DMS153 (cell line): Measurements from ENCODE around the gene E2F3.
"Not testable (repeated sequence)": the region's sequence is repeated elsewhere in the genome, so short reads cannot be mapped to it uniquely, and the experiment has no call there.

Experiments used
- DNase-seq: peaks from one replicate; lab custom pipeline; 2025; lab: John Stamatoyannopoulos, UW

The E2F3 gene

DNA sequence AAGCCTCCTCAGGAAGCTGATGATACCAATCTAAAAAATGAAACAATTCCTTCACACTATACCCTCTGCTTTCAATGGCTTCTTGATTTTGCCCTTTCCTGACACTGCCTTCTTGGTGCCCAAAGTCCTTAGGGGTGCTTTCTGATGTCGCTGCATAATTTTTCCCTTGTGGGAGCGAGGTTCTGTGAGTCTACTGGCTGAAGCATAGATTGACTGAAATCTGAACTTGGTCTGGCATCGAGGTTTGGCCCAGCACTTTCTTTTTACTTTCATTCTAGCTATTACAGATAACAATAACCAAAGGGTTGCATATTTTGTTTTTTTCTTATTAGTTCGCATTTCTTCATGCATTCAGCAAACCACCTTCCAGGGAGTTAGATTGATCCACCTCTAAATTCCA, 65.8 kb downstream of the E2F3 start:
- DNase-seq: no peak

DNA sequence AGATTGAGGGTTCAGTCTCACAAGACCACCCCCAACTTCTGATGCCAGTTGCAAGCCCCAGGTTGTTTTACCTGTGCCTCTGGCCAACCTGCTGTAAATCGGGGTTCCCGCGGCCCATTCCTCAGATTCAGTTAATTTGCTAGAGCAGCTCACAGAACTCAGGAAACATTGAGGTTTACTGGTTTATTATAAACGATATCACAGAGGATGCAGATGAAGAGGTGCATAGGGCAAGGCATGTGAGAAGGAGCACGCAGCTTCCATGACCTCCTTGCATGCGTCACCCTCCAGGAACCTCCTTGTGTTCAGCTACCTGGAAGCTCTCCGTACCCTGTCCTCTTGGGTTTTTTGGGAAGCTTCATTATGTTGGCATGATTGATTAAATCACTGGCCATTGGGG, 66.5 kb downstream of the E2F3 start:
- DNase-seq: no peak

DNA sequence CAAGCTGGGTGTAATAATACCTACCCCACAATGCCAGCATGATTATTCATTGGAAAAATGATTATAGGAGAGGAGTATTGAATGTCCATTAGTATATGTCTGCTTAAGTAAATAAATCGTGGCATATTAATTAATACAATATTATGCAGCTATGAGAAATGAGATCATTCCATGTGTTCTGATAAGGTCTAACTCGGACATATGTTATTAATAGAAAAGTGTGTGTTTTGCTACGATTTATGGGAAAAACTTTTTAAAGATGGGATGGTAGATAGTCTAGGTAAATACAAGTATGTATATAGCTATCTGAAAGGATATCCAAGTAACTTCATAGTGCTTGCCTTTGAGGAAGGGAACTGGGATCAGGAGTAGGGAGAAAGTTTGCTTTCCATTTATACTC, 71.1 kb downstream of the E2F3 start:
- no peak for DNase-seq

DNA sequence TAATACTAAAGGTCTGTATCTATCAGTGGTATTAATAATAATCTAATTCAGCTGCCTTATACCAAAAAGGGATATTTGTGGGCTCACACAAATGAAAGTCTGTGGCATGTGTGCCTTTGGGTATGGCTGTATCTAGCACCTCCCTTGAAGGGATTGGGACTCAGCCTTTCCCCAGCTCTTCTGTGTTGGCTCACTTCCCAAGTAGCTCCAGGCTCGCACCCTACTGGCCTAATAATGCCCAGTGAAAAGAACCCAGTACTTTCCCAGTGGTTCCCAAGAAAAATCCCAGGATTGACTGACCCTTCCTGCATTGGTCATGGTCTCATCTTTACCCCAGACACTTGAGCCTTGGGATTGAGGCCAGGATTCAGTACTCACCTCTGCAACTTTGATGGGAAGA, 71.8 kb downstream of the E2F3 start:
- DNase-seq: no peak

DNA sequence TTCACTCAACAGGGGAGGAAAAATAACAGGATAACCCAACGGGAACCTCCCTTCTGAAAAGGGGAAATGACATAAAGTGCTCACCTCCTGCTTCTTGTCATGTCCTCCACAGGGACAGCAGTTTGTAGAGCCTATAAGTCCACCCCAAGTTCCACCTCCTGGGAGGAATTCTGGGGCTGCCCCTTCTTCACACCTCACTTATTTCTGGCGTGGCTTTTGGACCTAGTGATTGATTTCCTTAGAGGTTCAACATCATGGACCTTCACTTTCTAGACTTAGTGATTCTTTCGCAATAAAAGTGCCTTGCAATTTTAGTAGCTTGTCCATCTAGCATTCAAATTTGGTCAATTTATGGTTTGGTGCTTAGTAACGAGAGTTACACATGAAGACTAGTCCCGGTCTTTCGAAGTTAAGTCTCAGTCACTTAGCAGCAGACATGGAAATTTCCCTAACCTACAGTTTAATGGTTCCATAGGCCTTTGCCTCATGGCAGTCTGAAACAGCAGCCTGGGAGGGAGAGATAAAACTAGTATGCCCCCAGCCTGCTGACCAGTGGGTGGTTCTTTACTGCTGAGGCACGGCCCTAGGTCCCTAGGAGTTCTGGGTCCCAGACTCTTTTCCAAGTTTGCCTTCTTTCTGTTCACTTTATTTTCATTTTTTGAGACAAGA, 73.3 kb downstream of the E2F3 start:
- DNase-seq: no peak

DNA sequence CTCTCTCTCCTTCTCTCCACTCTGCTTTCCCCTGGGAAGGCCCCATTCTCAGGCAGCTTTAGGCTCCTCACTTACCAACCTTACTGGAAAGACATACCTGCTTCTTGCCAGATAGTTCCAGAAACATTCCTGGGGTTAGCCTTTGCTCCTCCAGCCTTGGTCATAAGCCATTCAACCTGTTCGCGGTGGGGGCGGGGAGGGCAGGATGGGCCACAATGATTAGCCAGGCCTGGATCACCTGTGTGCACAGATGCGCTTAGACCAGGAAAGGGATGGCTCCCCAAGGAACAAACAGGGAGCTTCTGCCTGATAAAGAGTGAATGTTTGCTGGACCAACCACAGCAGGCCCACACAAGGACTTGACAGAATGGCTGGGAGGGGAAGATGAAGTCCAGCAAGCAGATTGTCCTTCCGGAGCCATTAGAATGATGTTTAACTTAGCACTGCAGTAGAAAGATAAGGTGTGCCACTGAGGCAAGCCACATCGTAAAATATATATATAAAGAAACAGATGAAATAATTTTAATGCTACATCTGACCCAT, 74.9 kb downstream of the E2F3 start:
- DNase-seq: no peak

DNA sequence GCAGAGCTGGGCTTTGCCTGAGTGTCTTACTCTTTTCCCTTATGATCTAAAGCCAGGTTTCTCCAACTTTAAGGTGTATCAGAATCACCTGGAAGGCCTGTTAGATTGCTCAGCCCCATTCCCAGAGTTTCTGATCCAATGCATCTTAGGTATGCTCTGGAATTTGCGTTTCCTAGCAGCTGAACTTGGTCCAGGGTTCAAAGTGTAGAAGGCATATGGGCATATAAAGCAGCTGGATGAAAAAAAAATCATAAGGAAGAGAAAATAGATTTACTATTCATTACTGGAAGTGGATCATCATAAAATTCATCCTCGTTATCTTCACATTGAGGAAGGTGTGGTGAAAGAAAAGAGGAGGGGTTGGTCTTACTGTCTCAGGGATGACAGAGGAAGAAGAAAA, 75.8 kb downstream of the E2F3 start:
- no peak for DNase-seq

DNA sequence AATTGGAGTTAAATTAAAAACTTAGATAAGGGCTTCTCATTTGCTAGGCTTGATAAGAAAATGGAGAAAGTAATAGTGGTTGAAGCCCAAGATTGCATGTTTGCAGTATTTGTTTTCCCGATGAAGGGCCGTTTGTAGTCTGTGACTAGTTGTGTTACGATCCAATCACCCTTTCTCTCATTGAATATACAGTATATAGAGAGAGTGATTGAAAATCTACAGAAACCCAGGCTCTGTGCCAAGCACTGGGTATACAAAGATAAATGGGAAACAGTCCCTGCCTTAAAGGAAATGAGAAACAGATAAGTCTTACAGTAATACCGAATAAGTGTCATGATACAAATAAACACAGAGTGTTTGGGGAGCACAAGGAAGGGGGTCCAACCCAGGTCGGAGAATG, 77.4 kb downstream of the E2F3 start:
- peak; percentile 13 for DNase-seq

DNA sequence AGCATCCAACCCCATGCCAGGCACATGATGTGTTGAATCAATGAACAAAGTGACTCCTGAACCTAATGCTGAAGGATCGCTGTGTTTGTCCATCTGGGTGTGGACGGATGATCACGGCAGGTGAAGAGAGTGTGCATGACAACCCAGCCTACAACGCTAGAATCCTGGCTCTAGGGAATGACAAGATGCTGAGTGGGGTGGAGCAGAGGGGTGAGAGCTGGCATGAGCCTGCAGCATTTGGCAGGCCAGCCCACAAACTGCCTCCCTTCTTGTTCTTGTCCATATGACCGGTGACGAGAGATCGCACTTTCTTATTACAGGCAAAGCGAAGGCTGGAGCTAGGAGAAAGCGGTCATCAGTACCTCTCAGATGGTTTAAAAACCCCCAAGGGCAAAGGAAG, 77.8 kb downstream of the E2F3 start:
- DNase-seq: no peak

DNA sequence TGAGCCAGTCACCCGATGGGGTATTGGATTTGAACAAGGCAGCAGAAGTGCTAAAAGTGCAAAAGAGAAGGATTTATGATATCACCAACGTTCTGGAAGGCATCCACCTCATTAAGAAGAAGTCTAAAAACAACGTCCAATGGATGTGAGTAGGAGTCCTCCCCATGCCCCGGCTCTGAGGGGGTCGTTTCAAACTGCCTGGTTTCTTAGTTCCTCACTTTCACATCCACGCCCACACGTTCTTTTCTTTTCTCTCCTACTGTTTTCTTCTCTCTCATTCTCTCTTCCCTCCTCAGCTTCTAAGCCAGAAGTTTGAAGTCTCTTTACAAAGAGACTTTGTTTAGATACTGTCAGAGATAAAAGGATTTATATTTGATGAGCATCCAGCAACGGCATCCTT, 79.6 kb downstream of the E2F3 start:
- DNase-seq: no peak

DNA sequence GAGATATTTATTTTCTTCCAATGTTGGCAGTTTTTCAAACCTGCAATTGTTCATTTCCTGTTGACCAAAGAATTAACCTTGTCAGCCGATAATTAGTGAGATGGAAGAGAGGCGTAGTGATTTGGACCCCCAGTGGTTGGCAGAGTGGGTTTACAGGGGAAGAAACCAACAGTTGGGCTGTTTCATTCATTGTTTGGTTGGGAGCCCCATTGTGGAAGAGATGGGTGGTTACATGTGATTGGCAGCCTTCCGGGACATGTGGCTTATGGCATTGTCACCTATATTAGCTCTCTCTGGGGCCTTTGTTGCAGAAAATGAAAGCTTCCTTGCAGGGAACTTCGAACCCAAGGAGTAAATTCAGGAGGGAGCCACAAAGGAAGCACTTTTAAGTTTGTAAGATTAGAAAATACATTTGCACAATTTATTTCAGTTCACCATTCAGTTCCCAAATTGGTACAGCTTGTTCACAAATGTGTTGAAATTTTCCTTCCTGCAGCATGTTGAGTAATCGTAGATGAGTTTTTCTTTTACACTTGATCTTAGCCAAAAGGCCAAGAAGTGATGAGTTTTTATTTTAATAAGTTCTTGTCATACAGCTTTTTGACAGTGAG, 82.3 kb downstream of the E2F3 start:
- no peak for DNase-seq

DNA sequence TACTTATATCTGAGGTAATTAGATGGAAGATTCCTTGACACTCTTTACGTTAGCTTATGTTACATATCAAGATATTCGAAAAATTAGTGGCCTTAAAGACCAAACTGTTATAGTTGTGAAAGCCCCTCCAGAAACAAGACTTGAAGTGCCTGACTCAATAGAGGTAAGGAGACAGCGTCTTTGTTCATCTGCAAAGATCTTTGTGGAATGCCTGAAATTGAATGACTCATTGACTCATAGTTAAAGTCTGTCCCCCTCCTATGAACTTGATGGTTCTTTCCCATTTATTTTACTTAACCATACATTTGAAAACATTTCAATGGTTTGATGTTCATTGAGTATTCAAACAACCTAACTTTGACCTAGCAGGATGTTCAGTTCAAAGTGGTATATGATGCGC, 85.0 kb downstream of the E2F3 start:
- no peak for DNase-seq

DNA sequence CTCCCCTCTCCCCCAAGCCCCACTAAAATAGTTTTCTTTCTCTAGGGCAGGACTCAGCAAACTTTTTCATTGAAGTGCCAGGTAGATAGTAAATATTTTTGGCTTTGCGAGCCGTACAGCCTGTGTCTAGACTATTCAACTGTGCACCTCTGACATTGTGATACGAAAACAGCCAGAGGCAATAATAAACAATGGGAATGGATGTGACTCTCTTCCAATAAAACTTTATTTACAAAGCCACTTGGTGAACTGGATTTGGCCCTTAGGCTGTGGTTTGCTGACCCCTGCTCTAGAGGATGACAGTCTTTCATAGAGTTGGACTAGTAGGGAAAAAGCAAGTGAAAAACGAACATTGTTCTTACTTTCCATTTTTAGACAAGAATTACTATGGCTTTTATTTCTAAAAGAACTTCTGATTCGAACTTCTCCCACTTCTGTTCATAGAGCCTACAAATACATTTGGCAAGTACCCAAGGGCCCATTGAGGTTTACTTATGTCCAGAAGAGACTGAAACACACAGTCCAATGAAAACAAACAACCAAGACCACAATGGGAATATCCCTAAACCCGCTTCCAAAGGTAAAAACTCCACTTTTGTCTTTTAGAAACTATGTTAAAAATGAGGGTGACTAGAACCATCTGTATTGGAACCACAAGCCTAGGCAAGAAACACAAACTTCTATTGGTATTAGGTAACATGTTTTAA, 86.1 kb downstream of the E2F3 start:
- DNase-seq: no peak

DNA sequence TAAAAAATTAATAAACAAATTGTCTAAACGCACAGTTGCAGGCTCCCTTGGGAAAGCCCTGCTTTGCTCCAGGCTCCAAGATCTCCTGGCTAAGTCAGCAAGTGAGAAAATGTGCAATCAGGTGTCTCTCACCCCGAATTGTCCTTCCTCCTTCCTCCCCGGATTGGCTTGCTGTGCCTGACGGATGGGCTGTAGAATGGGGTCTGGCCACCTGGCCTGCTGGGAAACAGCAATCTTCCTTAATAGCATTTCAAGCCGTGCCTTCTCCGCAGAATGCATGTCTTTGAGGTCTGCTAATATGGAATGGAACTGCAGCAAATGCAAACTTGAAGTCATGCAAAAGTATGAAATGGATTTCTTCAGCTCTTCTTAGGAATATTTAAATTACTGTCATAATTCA, 88.9 kb downstream of the E2F3 start:
- no peak for DNase-seq

DNA sequence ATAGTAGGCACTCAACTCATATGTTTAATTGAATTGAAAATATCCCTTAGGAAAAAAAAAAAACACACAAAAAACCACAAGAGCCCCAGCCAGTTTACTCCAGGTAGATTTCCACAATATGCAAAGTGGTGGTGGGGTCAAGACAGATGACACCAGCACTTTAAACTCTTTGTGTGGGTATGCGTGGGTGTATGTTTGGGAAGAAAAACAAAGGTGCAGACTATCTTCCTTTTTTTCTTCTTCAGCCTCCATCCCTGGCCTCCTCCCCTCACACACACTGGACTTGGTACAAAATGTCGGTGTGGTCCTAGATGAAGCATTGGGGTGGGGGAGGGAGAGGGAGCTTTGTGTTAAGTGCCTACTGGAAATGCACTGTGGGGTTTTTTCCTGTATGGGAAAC, 90.4 kb downstream of the E2F3 start:
- DNase-seq: no peak

DNA sequence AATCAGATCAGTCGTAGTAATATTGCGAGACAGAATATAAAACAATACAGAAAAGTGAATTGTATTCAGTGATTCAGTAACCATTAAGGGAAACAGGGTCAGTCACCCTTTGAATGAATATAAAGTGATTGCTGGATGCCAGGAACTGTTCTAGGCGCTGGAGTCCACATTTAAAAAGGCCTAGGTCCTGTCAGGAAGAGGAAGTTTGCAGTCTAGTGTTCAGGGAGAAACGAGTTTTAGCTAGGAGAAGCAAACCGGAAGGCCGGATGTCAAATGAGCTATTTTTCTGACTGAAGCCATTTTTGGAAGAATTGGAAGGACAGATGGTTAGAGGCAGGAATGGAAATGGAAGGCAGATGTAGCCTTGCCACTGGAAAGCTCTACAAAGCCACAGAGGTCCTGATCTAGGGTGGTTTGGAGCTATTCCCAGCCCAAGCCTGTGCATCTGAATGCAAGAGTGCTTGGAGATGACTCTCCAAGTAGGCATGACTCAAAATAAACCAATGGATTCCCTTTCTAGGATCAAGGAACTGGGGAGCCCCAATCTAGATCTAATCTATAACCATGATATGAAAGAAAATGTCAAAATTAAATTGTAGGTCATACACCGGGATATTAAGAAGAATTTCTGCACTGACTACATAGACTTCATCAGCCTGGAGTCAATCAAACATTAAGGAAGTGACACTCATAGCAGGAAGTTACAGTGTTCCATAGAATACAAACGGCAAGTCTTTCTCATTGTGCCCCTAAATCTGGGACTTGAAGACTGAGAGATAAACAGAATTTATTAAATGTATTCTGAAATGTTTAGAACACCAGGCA, 95.7 kb downstream of the E2F3 start:
- no peak for DNase-seq

DNA sequence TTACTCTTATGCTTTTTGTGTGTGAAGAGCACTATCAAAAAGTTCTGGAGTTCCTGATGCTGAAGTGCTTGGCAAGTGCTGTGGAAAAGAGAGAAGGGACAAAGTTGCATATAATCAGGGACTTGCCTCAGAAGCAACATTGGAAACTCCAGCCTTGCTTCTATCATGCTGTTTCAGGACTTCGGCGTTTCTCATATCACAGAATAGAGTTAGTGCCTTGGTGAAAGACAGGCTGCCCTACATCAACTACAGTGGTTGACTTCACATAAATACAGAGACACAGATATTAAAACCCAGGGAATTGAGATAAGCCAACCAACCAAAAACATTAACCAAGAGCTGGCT, 96.3 kb downstream of the E2F3 start:
- DNase-seq: no peak

DNA sequence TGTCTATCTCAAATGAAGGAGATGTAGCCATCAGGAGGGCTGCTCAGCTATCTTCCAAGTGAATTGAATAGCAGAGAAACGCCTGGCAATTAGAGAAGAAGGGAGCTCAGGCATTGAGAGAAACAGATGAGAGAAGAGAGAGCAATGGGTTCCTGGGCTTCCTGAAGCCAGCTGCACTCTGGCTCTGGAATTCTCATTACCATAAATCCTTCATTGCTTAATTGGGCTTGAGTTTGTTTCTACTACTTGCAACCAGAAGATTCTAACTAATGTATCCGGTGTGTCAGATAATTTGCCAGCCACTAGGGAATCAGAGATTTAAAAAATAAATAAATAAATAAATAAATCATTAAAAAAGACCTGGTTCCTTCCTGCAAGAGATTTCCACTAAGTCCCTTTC, 107.5 kb downstream of the E2F3 start:
- no peak for DNase-seq

DNA sequence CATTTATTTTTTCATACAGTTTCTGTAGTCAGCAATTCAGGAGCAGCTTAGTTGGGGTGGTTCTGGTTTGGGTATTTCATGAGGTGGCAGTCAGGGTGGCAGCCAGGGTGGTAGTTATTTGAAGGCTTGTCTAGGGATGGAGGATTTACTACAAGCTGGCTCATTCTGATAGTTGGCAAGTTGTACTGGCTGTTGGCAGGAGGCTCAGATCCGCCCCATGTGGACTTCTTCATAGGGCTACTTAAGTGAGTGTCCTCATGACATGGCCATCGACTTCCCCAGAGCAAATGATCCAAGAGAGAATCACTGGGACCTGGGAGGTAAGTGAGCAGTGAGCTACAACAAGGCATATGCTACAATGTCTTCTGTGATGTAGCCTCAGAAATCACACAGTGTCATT, 110.2 kb downstream of the E2F3 start:
- no peak for DNase-seq

DNA sequence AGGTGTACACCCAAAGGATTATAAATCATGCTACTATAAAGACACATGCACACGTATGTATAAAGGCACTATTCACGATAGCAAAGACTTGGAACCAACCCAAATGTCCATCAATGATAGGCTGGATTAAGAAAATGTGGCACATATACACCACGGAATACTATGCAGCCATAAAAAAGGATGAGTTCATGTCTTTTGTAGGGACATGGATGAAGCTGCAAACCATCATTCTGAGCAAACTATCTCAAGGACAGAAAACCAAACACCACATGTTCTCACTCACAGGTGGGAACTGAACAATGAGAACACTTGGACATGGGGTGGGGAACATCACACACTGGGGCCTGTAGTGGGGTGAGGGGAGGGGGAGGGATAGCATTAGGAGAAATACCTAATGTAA, 123.5 kb downstream of the E2F3 start:
- not testable (repeated sequence) for DNase-seq

DNA sequence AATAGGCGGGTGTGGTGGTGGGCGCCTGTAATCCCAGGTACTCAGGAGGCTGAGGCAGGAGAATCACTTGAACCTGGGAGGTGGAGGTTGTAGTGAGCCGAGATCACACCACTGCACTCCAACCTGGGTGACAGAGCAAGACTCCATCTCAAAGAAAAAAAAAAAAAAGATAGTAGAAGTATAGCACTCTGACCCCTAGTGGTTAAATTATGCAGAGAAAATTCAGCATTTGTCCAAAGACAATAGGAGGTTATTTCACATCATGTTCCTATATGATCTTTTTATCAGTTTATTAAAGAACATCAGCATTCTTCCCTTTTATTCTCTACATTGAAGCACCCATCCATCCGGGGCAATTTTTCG, 127.4 kb downstream of the E2F3 start:
- peak; percentile 15 for DNase-seq

DNA sequence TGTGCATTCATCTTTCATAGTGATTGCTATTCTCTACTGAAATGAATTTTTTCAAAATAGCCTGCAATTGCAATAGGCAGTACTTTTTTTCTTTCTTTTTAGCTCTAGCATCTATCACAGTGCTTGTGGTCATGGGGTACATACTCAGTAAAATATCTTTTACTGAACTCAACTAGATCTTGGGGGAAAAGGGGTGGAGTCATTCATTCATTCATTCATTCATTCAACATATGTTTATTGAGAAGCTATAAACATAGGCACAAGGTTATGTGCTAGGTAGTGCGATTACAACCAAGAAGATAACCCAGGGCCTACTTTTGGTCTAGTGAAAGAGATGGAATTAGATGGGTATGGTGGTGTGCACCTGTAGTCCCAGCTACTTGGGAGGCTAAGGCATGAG, 131.2 kb downstream of the E2F3 start:
- DNase-seq: no peak
